ENCODE data around the gene ADARB2. TPM values are rescaled to one million over a fixed set of nuclear protein-coding genes. Genes with fewer than 3 reads are reported as not detected.

ADARB2 gene
- total and polyA plus RNA-seq, 10 of the 15 experiments (the other 5 are each of a cell fraction or from before 2014, with no cell fraction given), result 0.02 to 4.1 (median 0.76) TPM

DNA sequence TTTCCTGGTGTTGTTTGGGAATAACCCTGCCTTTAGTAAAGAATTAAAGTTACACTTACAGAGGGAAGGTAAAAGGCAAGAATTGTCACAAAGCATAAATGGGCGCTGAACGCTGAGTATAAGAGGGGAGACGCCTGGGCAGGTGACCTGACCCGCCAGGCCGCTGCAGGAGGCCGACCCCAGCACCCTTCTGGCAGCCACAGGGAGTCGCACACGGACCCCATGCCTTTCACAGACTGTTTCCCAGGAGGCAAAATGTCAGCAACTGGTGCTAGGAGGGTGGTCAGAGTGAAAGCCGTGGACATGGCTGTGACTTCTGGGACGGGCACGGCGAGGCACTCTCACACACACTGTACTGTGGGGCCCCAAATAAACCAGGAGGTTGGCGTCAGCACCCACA lies 392.9 kb downstream of the ADARB2 start (continued):
- TF ChIP-seq, protein P1, sequence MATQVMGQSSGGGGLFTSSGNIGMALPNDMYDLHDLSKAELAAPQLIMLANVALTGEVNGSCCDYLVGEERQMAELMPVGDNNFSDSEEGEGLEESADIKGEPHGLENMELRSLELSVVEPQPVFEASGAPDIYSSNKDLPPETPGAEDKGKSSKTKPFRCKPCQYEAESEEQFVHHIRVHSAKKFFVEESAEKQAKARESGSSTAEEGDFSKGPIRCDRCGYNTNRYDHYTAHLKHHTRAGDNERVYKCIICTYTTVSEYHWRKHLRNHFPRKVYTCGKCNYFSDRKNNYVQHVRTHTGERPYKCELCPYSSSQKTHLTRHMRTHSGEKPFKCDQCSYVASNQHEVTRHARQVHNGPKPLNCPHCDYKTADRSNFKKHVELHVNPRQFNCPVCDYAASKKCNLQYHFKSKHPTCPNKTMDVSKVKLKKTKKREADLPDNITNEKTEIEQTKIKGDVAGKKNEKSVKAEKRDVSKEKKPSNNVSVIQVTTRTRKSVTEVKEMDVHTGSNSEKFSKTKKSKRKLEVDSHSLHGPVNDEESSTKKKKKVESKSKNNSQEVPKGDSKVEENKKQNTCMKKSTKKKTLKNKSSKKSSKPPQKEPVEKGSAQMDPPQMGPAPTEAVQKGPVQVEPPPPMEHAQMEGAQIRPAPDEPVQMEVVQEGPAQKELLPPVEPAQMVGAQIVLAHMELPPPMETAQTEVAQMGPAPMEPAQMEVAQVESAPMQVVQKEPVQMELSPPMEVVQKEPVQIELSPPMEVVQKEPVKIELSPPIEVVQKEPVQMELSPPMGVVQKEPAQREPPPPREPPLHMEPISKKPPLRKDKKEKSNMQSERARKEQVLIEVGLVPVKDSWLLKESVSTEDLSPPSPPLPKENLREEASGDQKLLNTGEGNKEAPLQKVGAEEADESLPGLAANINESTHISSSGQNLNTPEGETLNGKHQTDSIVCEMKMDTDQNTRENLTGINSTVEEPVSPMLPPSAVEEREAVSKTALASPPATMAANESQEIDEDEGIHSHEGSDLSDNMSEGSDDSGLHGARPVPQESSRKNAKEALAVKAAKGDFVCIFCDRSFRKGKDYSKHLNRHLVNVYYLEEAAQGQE (IDR thresholded peaks at IDR 0.05; ENCODE audit: low read depth, low read length), result no peak
- TF ChIP-seq CHD2 (IDR thresholded peaks at IDR 0.05; ENCODE audit: borderline replicate concordance, low read depth, low read length), result no peak
- TF ChIP-seq, protein P2, sequence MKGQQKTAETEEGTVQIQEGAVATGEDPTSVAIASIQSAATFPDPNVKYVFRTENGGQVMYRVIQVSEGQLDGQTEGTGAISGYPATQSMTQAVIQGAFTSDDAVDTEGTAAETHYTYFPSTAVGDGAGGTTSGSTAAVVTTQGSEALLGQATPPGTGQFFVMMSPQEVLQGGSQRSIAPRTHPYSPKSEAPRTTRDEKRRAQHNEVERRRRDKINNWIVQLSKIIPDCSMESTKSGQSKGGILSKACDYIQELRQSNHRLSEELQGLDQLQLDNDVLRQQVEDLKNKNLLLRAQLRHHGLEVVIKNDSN (IDR thresholded peaks at IDR 0.05; ENCODE audit: borderline replicate concordance, extremely low read length, insufficient read depth, low read depth, low read length), result no peak
- TF ChIP-seq RBBP5 (conservative IDR thresholded peaks at IDR 0.05), result no peak
- no peak for TF ChIP-seq MTA2 (IDR thresholded peaks at IDR 0.05; ENCODE audit: low read depth)
- no peak for TF ChIP-seq RELA (IDR thresholded peaks at IDR 0.05; ENCODE audit: borderline replicate concordance, partially characterized antibody)
- no peak for TF ChIP-seq ZNF274 (IDR thresholded peaks at IDR 0.05; ENCODE audit: insufficient read depth, insufficient read length)
- TF ChIP-seq ZNF24 (IDR thresholded peaks at IDR 0.05), result no peak
- TF ChIP-seq PAX8 (IDR thresholded peaks at IDR 0.05), result no peak
- TF ChIP-seq NRF1 (conservative IDR thresholded peaks at IDR 0.05; ENCODE audit: low read depth, low read length), result no peak
- TF ChIP-seq NR2C2 (IDR thresholded peaks at IDR 0.05; ENCODE audit: borderline replicate concordance, control insufficient read depth, insufficient read length, low read depth), result no peak
- no peak for TF ChIP-seq RAD21 (IDR thresholded peaks at IDR 0.05; ENCODE audit: insufficient read depth, low read depth, low read length)
- TF ChIP-seq KDM1A (IDR thresholded peaks at IDR 0.05; ENCODE audit: borderline replicate concordance), result no peak
- TF ChIP-seq CHD1 (IDR thresholded peaks at IDR 0.05; ENCODE audit: low read depth, low read length), result no peak

Measured in GM12878 (cell line).